IPS DF 4.7 (cell line): ENCODE measurements around the gene TOM1L2.

Source experiments
- DNase-seq: peaks from one replicate; pipeline ENCODE4 v3.0.0-alpha.2; 2013; ENCODE audit warnings: low spot score; ENCODE audit errors: extremely low read depth

Gene TOM1L2

DNA sequence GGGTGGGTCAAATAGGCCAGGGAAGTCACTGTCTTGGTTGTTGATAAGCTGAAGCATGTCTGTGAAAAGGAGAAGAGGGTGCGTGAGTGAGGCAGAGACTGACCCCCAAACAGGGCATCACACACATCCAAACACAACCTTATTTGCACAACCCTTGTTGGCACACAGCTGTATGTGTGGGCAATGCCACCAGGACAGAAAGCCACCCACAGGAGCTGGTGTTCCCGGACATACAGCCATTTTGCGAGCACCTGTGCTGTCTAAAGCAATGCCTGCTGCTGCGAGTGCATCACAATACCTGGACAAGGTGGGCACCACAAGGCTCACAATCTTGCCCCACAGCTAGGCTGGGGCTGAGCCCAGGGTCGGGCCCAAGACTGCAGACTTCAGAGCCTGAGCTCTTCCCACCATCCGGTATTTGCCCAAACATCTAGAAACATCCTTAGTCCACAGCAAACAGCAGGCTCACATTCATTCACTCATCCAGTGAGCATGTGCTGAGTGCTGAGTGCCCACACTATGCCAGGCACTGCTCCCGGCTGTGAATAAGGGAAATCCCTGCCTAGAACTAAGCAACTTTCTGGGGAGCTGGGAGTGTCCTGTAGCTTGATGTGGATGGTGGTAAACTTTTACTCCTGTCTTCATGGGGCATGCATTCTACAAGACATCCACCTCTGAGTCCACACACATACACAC is 151.6 kb downstream of the TOM1L2 start:
- DNase-seq, result no peak

DNA sequence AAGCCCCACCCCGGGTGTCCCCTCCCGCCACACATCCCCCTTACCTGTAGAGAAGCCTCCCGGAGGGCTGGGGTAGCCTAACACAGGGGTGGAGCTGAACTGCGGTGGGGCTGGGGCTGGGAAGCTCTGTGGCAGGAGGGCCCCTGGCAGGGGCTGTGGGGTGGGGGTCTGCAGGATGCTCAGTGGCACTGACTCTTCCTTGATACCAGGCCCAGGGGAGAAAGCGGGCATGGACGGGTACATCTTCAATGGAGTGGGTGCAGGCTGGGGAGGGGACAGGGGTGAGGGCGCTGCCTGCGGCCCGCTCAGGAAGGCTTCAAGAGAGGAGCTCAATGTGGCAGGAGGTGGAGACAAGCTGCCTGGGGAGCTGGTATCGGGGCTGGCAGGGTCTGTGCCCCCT is 152.2 kb downstream of the TOM1L2 start:
- no peak for DNase-seq

DNA sequence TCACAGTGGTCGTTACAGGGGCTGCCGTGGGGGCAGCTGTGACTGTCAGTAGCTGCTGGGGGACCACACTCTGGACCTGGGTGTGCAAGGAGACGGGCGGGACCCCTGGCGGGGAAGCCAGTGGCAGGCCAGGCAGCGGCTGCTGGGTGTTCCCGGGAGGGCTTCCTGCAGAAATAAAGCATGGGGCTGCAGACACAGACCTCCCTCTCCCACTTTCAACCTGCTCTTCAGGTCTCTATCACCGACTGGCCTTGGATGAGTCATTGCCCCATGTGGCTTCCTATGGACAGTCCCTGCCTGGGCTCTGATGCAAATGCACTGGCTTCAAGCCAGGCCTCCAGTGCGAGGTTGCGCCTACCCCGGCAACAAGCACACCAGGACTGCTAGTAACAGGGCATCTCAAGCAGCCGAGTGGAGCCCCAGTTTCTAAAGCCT is 152.6 kb downstream of the TOM1L2 start:
- no peak for DNase-seq

DNA sequence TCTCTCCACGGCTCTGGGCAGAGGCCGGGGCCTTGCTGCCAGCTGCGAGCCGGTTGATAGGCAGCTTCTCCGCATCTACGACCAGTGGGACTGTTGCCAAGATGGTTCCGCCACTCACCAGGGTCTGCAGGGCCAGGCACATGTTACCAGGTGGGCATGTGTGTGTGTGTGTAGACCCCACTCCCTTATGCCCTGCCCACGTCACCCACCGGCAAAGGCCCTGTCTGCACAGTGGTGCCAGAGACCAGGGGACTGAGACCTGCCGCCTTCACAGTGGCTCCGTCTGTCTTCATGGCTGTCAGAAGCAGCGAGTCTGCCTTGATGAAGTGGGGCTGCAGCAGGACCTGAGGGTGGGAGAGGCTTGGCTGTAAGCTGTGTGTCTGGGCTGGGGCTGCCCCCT is 153.1 kb downstream of the TOM1L2 start:
- DNase-seq, result no peak

DNA sequence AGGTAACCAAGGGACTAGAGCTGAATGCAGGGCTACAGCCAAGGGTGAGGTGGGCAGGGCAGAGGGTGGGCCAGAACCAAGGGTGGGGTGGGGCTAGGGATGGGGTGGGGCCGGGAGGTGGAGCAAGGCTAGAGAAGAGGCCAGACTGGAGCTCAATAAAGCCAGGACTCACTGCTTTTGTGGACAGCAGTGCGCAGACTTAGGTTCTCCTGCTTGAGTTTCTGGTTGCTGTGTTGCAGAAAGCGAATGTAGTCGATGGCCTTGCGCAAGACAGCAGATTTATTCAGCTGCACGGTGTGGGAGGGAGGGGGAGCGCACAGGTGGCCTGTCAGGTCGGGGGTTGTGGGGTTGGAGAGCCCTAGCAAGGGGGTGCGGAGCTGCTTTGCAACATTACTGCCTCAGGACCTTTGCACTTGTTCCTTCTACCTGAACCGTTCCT is 154.1 kb downstream of the TOM1L2 start:
- no peak for DNase-seq

DNA sequence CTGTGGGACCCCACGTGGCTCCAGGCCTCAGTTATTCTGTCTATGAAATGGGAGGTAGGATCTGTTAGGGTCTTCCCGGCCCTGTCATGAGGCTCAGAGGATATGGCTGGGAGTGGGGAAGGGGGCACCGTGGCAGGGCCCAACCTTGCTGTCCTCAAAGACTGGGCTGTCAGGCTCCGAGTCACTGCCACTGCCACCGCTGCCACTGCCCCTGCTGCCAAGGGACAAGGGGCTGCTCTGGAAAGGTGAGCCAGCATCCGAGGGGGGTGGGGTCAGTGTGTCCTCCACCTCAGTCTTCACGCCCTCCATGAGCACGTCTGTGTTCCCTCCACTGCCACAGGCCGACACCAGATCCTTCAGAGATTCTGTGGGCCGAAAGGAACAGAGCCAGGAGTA is 154.7 kb downstream of the TOM1L2 start:
- no peak for DNase-seq

DNA sequence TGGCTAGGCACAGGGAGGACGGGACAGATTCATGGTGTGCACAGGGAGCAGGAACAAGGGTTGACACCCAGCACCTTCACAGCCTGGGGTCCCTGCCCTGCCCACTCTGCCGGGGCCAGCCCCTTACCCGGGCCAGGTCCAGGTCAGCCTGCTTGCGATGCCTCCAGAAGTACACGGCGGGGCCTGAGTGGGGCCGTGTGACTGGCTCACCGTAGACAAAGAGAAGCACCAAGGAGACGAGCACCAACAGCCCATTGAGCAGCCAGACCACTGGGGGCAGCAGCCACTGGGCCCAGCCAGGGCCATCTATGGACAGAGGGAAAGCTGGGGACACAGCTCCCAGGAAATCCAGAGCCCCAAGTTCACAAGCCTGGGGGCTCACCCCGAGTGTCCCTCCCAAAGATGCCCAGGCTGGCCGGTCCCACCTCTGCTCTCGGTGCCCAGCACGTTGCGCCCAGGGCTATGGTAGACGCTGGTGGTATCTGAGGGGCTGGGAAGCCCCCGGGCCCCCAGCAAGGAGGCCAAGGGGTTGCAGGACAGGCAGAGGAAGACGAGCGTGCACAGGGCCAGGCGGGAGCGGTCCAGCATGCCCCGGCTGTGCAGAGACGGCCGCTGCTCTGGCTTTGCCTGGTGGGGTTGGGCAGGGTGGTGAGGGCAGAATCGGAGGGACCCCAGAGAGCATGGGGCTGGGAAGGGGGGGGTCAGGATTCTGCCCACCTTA is 155.2 kb downstream of the TOM1L2 start:
- DNase-seq, result no peak

DNA sequence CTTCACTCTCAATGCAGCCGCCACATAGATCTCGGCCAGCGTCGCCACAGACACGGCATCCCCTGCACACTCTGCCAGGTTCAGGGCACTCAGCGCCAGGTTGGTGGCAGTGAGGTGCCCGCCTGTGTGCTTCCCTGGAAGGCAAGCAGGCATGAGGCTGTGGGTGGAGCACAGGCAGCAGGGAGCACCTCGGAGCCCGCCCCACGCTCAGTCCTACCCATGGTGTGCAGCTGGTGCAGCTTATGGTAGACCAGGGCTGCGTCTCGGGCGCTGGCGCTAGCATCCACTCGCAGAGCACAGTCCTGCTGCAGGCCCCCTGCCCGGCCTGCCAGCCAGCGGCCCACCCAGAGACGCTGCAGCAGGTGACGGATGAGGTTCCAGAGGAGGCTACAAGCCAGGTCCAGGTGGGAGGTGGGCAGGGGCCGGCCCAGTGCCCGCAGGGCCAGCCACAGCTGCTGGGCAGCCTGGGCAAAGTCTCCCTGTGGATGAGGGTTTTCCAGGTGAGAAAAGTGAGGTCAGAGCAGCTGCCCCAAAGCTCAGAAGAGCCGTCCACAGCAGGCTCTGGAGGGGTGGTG is 155.9 kb downstream of the TOM1L2 start:
- no peak for DNase-seq

DNA sequence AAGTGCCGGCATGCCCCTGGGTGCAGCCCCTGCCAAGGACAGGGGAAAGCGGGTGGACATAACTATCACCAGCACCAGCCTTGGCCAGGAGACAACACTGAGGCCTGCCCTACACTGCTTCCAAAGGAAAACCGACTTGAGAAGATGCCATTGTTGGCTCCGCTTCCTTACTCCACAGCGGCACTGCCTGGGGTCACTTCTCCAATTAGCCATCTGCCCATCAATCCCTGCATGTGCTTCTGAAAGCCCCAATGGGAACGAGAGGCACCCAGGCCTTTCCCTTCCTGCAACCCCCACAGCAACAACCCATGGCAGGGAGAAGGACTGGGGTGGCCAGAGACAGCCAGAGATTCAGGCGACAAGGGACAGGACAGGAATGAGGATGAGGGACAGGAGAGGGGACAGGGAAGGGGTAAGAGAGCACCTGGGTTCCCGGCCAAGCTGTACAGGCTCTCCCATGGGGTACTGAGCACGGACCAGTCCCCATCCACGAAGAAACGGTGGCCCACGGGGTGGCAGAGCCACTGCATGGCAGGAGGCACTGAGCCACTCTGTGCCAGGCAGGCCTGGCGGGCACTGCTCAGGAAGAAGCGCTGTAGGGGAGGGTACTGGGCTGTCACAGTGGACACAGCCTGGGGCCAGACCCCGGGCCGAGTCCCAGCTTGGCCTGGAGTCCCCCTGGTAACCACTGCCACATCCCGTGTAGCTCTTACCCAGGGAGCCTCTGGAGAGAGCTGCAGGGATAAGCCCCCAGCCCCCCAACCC is 156.6 kb downstream of the TOM1L2 start:
- DNase-seq, result no peak

DNA sequence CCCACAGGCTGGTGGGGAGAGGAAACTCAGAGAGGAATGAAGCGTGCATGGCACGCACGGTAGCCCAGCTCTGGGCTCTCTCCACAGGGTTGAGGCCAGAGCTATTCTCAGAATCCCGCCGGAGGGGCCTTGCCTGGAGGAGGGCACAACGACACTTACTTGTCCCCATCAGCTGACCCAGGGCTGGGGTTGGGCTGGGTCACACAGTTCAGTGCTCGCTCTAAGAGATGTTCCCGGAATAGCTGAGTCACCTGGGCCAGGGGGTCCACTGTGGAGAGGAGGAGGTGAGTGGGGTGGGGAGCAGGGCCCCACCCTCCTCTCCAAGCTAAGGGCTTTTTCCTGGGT is 157.2 kb downstream of the TOM1L2 start:
- DNase-seq, result no peak

DNA sequence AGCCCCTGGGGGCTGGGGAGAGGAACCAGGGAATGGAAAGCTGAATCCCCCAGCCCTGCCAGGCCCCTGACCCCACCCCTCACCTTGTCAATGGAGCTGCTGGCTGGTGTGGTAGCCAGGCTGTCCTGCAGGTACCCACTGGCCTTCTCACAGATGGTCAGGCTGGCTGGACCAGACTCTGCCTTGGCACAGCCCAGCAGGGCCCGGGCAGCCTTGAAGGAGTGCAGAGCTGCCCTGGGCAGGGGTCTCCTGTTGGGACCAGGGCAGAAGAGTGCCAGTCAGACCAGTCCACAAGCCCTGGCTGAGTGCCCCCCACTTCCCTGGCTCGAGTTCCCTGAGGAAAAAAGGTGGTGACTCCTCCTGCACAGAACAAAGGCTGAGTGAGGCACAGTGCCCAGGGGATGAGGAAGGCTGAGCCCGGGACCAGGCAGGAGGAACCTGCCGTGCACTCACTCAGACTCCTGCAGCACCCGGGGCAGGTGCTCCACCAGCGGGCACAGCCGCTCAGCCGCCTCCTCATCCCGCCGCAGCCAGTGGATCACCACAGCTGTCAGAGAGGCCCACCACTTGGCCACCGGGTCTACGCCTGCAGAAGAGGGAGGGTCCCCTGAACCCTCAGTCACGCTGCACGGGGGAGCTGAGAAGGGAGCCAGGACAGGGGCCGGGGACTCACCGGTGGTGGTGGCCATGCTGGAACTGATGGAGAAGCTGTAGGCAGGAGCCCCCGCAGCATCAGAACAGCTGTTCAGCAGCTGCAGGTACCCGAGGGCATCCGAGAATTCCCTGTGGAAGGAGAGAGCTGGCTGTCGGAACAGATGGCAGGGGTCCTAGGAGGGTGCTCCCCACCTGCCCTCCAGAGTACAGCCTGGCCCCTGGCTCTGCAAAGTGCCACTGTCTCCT is 157.8 kb downstream of the TOM1L2 start:
- DNase-seq, result no peak

DNA sequence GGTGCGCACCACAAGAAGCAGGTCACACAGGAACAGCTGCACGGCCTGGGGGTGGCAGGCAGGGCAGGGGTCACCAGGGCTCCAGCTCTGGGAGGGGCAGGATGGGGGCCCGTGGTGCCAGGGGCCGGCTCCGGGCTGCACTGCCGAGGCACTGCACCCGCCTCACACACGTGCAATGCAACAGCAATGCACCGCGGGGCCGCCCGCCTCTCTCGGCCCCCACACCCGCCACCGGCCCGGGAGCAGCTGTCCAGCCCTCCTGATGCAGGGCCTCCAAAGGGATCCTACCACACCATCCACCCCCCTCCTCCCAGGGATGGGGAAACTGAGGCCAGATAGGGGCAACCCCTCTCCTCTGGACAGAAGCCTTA is 158.5 kb downstream of the TOM1L2 start:
- no peak for DNase-seq

DNA sequence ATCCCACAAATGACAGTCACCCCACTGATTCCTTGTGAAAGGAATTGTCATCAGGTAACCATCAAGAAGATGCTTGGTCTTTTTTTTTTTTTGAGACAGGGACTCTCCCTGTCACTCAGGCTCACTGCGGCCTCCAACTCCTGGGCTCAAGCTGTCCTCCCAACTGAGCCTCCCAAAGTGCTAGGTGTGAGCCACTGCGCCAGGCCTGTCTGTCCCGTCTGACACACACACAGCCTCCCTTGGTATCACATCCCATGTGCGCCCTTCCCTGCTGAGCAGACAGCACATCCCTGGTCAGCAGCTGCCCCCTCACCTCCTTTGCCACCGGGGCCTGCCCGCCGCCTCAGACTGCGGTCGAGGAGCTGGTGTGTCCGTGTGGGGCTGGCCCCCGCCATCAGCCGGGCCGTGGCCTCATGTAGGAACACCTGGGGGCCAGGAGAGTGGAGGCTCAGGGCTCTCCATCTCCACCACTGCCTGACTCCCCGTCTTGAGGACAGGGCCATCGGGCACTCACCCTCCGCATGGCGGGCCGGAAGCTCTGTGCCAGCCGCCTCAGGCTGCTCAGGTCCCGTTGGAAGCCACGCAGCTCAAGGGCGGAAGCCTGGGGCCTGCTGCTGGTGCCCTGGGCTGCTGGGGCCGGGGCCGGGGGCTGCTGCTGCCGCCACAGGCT is 159.0 kb downstream of the TOM1L2 start:
- no peak for DNase-seq

DNA sequence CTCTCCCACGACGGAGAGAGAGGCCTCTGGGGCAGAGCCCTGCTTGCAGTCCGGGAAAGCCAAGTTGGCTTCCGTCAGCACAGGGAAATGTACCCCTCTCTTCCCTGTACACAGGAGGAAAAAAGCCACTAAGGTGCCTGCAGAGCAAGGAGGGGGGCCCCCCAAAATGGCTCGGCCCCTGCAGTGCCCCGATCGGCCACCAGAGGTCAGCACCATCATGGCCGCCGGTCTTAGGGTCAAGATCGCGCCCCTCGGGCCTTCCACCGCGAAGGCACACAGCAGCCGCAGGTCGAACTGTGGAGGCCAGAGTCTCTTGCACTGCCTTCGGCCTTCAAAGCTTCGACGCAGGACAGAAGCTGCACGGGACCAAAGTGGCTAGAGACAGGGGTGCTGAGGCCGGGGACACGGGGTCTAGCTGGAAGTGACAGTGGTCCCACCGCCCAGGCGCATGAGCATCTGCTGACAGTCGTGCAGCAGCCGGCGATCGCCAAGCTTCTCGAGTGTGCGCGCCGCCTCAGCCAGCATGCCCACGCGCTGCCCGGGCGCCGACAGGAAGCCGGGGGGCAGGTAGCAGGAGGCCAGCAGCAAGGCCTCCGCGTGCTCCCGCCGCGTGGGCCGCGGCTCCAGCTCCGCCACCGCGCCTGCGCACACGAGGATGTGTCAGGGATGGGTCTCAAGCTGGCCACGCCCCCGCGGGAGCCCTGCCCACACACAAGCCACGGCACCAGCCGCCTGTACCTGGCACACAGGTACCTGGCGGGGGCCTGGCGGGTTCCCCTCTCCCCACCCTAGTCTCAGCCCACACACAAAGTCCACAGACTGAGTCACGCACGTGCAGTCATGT is 159.8 kb downstream of the TOM1L2 start:
- no peak for DNase-seq

DNA sequence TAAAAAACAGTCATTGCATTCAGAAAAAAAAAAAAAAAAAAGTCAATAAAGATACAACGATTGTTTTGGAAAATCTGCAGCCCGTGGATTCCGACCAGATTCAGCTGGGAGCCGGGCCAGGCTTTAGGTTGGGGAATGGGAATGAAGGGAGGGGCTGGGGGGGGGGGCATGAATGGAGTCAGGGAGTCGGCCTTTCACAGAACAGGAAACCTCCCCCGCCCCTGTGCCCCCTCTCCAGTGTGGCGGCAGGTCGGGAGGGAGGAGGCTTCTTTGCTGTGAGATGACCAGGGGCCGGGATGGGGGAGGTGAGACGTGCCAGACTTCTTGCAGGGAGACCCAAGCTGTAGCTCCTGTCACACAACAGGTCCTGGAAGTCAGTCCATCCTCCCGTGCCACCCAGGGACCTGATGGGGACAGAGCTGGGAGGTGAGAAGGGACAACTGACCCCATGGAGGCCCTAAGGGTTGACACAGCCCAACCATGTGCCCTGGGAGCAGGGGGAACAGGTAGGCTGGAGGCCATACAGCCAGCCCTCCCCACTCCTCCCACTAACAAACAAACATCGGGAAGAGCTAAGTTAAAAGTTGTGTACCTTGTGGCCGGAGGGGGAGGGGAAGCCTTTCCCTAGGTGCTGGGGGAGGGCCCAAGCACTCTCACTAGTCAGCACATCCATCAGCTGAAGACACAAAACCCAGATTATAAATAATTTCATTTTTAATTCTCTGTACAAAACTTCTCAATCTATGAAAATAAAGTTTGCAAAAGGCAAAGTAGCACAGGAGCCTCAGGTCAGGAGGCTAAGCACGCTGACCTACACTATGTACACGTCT is 160.6 kb downstream of the TOM1L2 start:
- no peak for DNase-seq

DNA sequence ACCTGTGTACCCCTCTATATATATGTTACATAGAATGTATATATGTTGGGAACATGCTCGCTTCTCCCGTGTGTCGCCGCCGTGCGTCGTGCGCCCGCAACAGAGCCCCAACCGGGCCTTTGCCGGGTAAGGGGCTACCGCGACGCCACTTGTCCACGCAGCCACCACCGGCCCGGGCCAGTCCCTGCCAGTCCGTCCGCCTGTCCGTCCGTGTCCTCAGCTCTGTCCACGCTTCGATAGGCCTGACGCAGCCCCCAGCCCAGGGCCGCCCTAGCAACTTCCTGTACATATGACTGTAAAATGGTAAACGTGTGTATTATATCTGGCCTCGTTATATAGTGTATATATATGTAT is 161.3 kb downstream of the TOM1L2 start:
- no peak for DNase-seq

DNA sequence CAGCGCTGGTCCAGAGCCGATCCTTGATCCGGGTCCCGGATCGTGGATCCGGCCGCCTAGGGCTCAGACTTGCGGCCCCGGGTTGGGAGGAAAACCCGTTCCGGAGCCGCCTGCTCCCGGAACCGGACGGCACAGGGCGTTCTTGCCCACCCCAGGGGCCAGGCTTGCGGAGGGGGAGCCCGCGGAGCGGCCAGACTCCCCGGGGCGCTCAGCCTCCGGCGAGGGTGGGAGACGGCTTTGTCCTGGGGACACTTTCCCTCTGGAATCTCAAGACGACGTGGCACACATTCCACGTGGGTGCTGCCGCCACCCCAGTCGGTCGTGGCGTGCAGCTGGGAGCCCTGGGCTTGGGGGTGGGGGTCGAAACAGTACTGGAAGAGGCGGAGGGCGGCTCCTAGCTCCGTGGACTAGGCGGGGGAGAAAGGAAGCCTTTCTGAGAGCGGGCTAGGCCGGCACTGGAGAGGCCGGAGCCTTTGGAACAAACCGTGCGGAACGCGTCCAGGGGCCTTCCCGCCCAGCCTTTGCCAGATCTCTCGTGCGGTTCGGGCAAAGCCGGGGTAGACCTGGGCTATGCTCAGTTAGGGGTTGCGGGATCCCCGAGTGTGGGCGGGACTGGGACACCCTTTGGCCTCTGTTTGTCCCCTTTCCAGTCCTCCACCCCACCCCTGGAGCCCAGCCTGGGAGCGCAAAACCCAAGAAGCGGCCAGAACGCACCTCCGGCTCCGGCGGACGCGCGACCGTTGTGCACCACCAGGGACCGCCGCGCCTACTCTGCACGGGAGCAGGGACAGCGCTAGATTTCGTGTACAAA is 161.9 kb downstream of the TOM1L2 start:
- DNase-seq, result no peak

DNA sequence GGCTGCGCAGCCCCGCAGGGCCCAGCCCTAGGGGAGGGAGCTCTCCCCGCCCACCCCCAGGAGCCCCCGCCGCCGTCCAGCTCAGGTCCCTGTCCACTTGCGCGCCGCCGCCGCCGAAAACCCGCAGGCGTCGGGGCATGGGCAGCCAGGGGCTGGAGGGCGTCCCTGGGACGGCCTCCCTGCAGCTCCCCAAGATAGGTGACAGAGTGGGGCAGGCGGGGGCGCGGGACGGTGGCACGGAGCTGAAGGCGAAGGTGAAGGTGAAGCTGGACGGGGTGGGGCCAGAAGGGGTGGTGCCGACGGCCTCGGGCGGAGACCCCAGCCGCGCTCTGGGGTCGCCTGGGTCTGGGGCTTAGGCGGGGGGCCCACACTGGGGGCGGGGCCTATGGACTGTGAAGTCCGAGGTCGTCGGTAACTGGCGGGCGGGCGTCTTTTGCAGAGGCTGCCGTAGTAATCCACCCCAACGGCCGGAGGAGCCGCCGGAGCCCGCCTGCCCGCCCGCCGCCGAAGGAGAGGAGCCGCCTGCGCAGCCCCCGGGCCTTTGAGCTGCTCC is 162.6 kb downstream of the TOM1L2 start:
- no peak for DNase-seq
